OCI-LY3 (cell line): ENCODE results near the gene TMEM132A.

Experiments used
- H2AFZ ChIP-seq: fragments of 200-600, 300-600 bp; shearing (Covaris generic); 2 replicates; pipeline ENCODE4 v1.6.0; 2014; ENCODE audit warnings: antibody characterized with exemption, low read depth, low read length
- H3K27ac ChIP-seq: fragments of 200-600, 300-600 bp; sonication (generic); 2 replicates; pipeline ENCODE4 v1.5.1; 2014; ENCODE audit warnings: mild to moderate bottlenecking, low read length, moderate library complexity, mixed read lengths
- H3K27me3 ChIP-seq: fragments of 200-600, 300-600 bp; sonication (generic); 2 replicates; pipeline ENCODE4 v1.6.1; 2014; ENCODE audit warnings: low read depth, low read length, mixed read lengths
- H3K36me3 ChIP-seq: fragments of 200-600, 300-600 bp; sonication (generic); replicated peaks from 2 replicates; pipeline ENCODE3; 2014; ENCODE audit warnings: low read depth, low read length, mixed read lengths
- H3K4me1 ChIP-seq: fragments of 300-600, 200-600 bp; sonication (generic); 2 replicates; pipeline ENCODE4 v1.6.1; 2014; ENCODE audit warnings: low read length, mixed read lengths
- H3K4me2 ChIP-seq: fragments of 200-600, 300-600 bp; sonication (generic); 2 replicates; pipeline ENCODE4 v1.6.1; 2014; ENCODE audit warnings: low read length, mixed read lengths
- H3K4me3 ChIP-seq: fragments of 300-600, 200-600 bp; sonication (generic); 2 replicates; pipeline ENCODE4 v1.5.1; 2014; ENCODE audit warnings: antibody characterized with exemption, mild to moderate bottlenecking, low read length, moderate library complexity
- H3K79me2 ChIP-seq: fragments of 300-600, 200-600 bp; shearing (Covaris generic); 2 replicates; pipeline ENCODE4 v1.6.1; 2014; ENCODE audit warnings: mild to moderate bottlenecking, low read length, mixed read lengths
- H3K9ac ChIP-seq: fragments of 300-600, 200-600 bp; shearing (Covaris generic); 2 replicates; pipeline ENCODE4 v1.6.0; 2014; ENCODE audit warnings: mild to moderate bottlenecking, low read length, moderate library complexity
- H3K9me3 ChIP-seq: fragments of 200-600, 300-600 bp; shearing (Covaris generic); 2 replicates; pipeline ENCODE4 v1.6.1; 2014; ENCODE audit warnings: low read length, mixed read lengths; ENCODE audit not compliant: insufficient read depth
- H4K20me1 ChIP-seq: fragments of 200-600, 300-600 bp; sonication (generic); 2 replicates; pipeline ENCODE4 v1.6.1; 2016; ENCODE audit warnings: low read length, mixed read lengths; ENCODE audit not compliant: insufficient read depth
- EZH2phosphoT487 ChIP-seq: fragments of 200-600 bp; shearing (Covaris generic); IDR thresholded peaks from 2 replicates; pipeline ENCODE4 v1.6.1; 2018; ENCODE audit warnings: antibody characterized with exemption, mixed run types, low read depth
- TF ChIP-seq, protein P1 (sequence below): fragments of 200-600, 300-600 bp; sonication (generic); IDR thresholded peaks from 2 replicates; pipeline ENCODE4 v1.5.1; 2014; ENCODE audit warnings: antibody characterized with exemption, low read length, low read depth

TMEM132A gene

DNA sequence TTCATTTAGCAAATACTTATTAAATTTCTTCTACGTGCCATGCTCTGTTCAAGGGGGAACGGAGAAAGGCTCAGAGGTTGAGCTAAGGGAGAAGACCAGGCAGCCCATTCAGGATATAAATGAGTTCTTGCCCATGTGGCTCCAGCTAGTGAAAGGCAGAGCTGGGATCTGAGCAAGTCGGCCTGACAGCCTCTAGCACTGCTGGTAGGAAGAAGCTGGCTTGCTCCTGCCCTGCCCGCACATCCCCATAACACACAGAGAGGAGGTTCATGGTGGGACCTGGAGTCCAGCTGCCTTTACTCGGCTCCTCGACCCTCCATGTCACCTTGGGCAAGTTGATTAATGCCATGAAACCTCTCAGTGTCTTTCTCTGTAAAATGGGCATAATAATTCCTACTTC lies 25.8 kb downstream of the TMEM132A start:
- H3K27ac ChIP-seq, result peak overlapping the region; percentile 96
- peak overlapping the region; percentile 98 for H3K9ac ChIP-seq
- no peaks in the 10 kb centered on the region for H3K27me3 ChIP-seq
- peak overlapping the region; percentile 91 for H3K4me3 ChIP-seq
- H4K20me1 ChIP-seq, result peaks cover 54% of the 10 kb centered on the region
- H3K4me1 ChIP-seq, result peaks cover 50% of the 10 kb centered on the region
- H3K9me3 ChIP-seq, result no peaks in the 10 kb centered on the region
- TF ChIP-seq, protein P1, sequence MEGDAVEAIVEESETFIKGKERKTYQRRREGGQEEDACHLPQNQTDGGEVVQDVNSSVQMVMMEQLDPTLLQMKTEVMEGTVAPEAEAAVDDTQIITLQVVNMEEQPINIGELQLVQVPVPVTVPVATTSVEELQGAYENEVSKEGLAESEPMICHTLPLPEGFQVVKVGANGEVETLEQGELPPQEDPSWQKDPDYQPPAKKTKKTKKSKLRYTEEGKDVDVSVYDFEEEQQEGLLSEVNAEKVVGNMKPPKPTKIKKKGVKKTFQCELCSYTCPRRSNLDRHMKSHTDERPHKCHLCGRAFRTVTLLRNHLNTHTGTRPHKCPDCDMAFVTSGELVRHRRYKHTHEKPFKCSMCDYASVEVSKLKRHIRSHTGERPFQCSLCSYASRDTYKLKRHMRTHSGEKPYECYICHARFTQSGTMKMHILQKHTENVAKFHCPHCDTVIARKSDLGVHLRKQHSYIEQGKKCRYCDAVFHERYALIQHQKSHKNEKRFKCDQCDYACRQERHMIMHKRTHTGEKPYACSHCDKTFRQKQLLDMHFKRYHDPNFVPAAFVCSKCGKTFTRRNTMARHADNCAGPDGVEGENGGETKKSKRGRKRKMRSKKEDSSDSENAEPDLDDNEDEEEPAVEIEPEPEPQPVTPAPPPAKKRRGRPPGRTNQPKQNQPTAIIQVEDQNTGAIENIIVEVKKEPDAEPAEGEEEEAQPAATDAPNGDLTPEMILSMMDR, result no peak
- TF ChIP-seq EZH2phosphoT487, result no peak
- peaks cover 45% of the 10 kb centered on the region for H3K36me3 ChIP-seq
- H3K4me2 ChIP-seq, result peak overlapping the region; percentile 98
- peaks cover 68% of the 10 kb centered on the region for H3K79me2 ChIP-seq
- H2AFZ ChIP-seq, result no peak overlapping the region

- TF ChIP-seq, protein P1, result no peak
- TF ChIP-seq EZH2phosphoT487, result no peak
- Histone ChIP-seq H3K4me1 (peaks cover 58% of the 10 kb centered on the region), H3K9ac (peak overlapping the region; percentile 98), H3K4me2 (peak overlapping the region; percentile 98), H3K36me3 (peaks cover 35% of the 10 kb centered on the region), H3K27ac (peak overlapping the region; percentile 96), H2AFZ (no peak overlapping the region), H3K9me3 (no peaks in the 10 kb centered on the region), H3K79me2 (peaks cover 58% of the 10 kb centered on the region), H4K20me1 (peaks cover 44% of the 10 kb centered on the region), H3K4me3 (peak overlapping the region; percentile 91), H3K27me3 (no peaks in the 10 kb centered on the region)
Measured at GRCh38 chr11:60950933-60951605, 26.8 kb downstream of the TMEM132A start.

- H3K36me3 ChIP-seq, result peaks cover 30% of the 10 kb centered on the region
- peaks cover 53% of the 10 kb centered on the region for H3K79me2 ChIP-seq
- peak overlapping the region; percentile 98 for H3K4me2 ChIP-seq
- H2AFZ ChIP-seq, result no peak overlapping the region
- peak overlapping the region; percentile 98 for H3K9ac ChIP-seq
- peaks cover 58% of the 10 kb centered on the region for H3K4me1 ChIP-seq
- TF ChIP-seq EZH2phosphoT487, result no peak
- TF ChIP-seq, protein P1, result no peak
- H3K4me3 ChIP-seq, result peak overlapping the region; percentile 91
- no peaks in the 10 kb centered on the region for H3K27me3 ChIP-seq
- no peaks in the 10 kb centered on the region for H3K9me3 ChIP-seq
- peaks cover 39% of the 10 kb centered on the region for H4K20me1 ChIP-seq
- H3K27ac ChIP-seq, result peak overlapping the region; percentile 96
Measured at GRCh38 chr11:60951606-60951903, 27.3 kb downstream of the TMEM132A start.

- peaks cover 58% of the 10 kb centered on the region for H3K4me1 ChIP-seq
- H3K4me2 ChIP-seq, result peak within 1 kb of the TSS; percentile 98
- H3K36me3 ChIP-seq, result peaks cover 25% of the 10 kb centered on the region
- no peaks in the 10 kb centered on the region for H3K9me3 ChIP-seq
- peak within 1 kb of the TSS; percentile 91 for H3K4me3 ChIP-seq
- H3K27ac ChIP-seq, result peak within 1 kb of the TSS; percentile 96
- no peak for TF ChIP-seq EZH2phosphoT487
- H3K27me3 ChIP-seq, result no peaks in the 10 kb centered on the region
- H4K20me1 ChIP-seq, result peaks cover 34% of the 10 kb centered on the region
- H2AFZ ChIP-seq, result no peak within 1 kb of the TSS
- peaks cover 48% of the 10 kb centered on the region for H3K79me2 ChIP-seq
- peak within 1 kb of the TSS; percentile 98 for H3K9ac ChIP-seq
Measured at GRCh38 chr11:60951904-60952741, 27.9 kb downstream of the TMEM132A start, which contains the start of gene SLC15A3. Gene SLC15A3, minus strand, starts transcription at chr11:60952176. Its CDS starts 625 bp downstream, at chr11:60951551.
